ENCODE results near the gene PTER.
A peak's percentile ranks its signal among the peaks of the same experiment; 100 is the strongest.

PTER gene

GRCh38 chr10:16544591-16544990, 107.8 kb downstream of the PTER start:
- TF ChIP-seq CTCF (IDR thresholded peaks at IDR 0.05): no peak

GRCh38 chr10:16545116-16545736, 108.4 kb downstream of the PTER start:
- TF ChIP-seq CTCF (IDR thresholded peaks at IDR 0.05): peak; percentile 81

GRCh38 chr10:16547973-16548372, 111.2 kb downstream of the PTER start:
- no peak for TF ChIP-seq CTCF (IDR thresholded peaks at IDR 0.05)

- TF ChIP-seq CTCF (IDR thresholded peaks at IDR 0.05): no peak
Measured at GRCh38 chr10:16559236-16559773, 122.5 kb downstream of the PTER start.

GRCh38 chr10:16562891-16563290, 126.1 kb downstream of the PTER start:
- TF ChIP-seq CTCF (IDR thresholded peaks at IDR 0.05): no peak

Measured in LNCAP (cell line).